A549 (cell line): ENCODE data around the gene MSI2. TPM values are rescaled to one million over a fixed set of nuclear protein-coding genes. Genes with fewer than 3 reads are reported as not detected.

ENCODE experiments used
- ATAC-seq, 2 experiments: fragments of 200-7000 bp in 1 of 2; fragments of >200 bp in 1 of 2; cut with Nextera tagmentation in 1 of 2; cut with Tn5 transposase in 1 of 2; 3 replicates each; pipeline versions ENCODE4 v1.8.0 to v1.9.1; 2018 to 2020; ENCODE audit warnings: mild to moderate bottlenecking in 1 of 2, moderate library complexity in 1 of 2
- CTCF ChIA-PET: fragments of 300-600 bp; sonication (Branson Sonifier 250); formaldehyde crosslinking; extraction: SDS; loops from one replicate; lab custom pipeline; 2021; ENCODE audit warnings: antibody characterized with exemption, inconsistent platforms; lab: Yijun Ruan, JAX
- POLR2A ChIA-PET: fragments of 350-600 bp; formaldehyde crosslinking; extraction: SDS; loops from one replicate; lab custom pipeline; 2021; ENCODE audit warnings: antibody characterized with exemption, inconsistent platforms; lab: Yijun Ruan, JAX
- DNase-seq, 2 experiments: peaks; one replicate each; pipeline versions ENCODE4 v3.0.0 to v3.0.0-alpha.2; 2011 to 2016; ENCODE audit warnings: low read depth in 1 of 2, low spot score in 1 of 2
- FAIRE-seq: peaks from 2 replicates; lab custom pipeline; 2011; peaks lifted over from hg19 to GRCh38; lab: Jason Lieb, UNC
- H3K27ac ChIP-seq, 2 experiments: fragments of >200 bp; sonication (Bioruptor Twin); formaldehyde crosslinking; 3 replicates each; pipeline ENCODE4 v1.5.1; 2016 to 2017
- H3K4me1 ChIP-seq: fragments of >200 bp; sonication (Bioruptor Twin); formaldehyde crosslinking; 3 replicates; pipeline ENCODE4 v1.6.1; 2016
- H3K4me2 ChIP-seq: fragments of >200 bp; sonication (Bioruptor Twin); formaldehyde crosslinking; 3 replicates; pipeline ENCODE4 v1.6.1; 2016
- H3K4me3 ChIP-seq: fragments of >200 bp; sonication (Bioruptor Twin); formaldehyde crosslinking; 3 replicates; pipeline ENCODE4 v1.5.1; 2016
- H3K9me3 ChIP-seq: fragments of >200 bp; sonication (Bioruptor Twin); formaldehyde crosslinking; 3 replicates; pipeline ENCODE4 v1.6.1; 2016
- BCL3 ChIP-seq: fragments of >200 bp; sonication (Bioruptor Twin); formaldehyde crosslinking; IDR thresholded peaks from 3 replicates; pipeline ENCODE4 v1.6.1; 2016
- BHLHE40 ChIP-seq: IDR thresholded peaks from 2 replicates; pipeline ENCODE4 v1.6.1; 2012; ENCODE audit warnings: low read depth, low read length, inconsistent platforms
- CBX2 ChIP-seq: fragments of 200-600 bp; sonication (generic); IDR thresholded peaks from 2 replicates; pipeline ENCODE4 v1.6.1; 2016; ENCODE audit warnings: low read depth, mild to moderate bottlenecking, borderline replicate concordance
- FOSB ChIP-seq: fragments of 250-450 bp; sonication (Bioruptor Pico); IDR thresholded peaks from 2 replicates; pipeline ENCODE4 v1.5.0; 2020; ENCODE audit warnings: mild to moderate bottlenecking, moderate library complexity
- GATA3 ChIP-seq: IDR thresholded peaks from 2 replicates; pipeline ENCODE4 v1.6.1; 2012; ENCODE audit warnings: borderline replicate concordance
- HEYL ChIP-seq: fragments of 250-450 bp; sonication (Bioruptor Pico); IDR thresholded peaks from 2 replicates; pipeline ENCODE4 v1.8.0; 2021; ENCODE audit warnings: mild to moderate bottlenecking, moderate library complexity
- HOXA7 ChIP-seq: fragments of 250-450 bp; sonication (Bioruptor Pico); IDR thresholded peaks from 2 replicates; pipeline ENCODE4 v1.5.0; 2020; ENCODE audit warnings: mild to moderate bottlenecking, moderate library complexity
- HOXB5 ChIP-seq: fragments of 250-450 bp; sonication (Bioruptor Pico); IDR thresholded peaks from 2 replicates; pipeline ENCODE4 v1.5.0; 2020; ENCODE audit warnings: mild to moderate bottlenecking, moderate library complexity
- JUN ChIP-seq, 2 experiments: fragments of >200 bp; sonication (Bioruptor Twin); formaldehyde crosslinking; IDR thresholded peaks; 2 replicates in 1 of 2; 3 replicates in 1 of 2; pipeline ENCODE4 v1.6.1; 2016 to 2017
- KDM1A ChIP-seq: fragments of 200-600 bp; sonication (generic); IDR thresholded peaks from 2 replicates; pipeline ENCODE4 v1.6.1; 2016; ENCODE audit warnings: low read depth, mild to moderate bottlenecking
- MAZ ChIP-seq: fragments of 150-350 bp; IDR thresholded peaks from 2 replicates; pipeline ENCODE4 v1.6.1; 2014; ENCODE audit warnings: antibody characterized with exemption, low read depth, low read length, borderline replicate concordance
- NPAS2 ChIP-seq: fragments of 250-450 bp; sonication (Bioruptor Pico); IDR thresholded peaks from 2 replicates; pipeline ENCODE4 v1.8.0; 2022; ENCODE audit warnings: mild to moderate bottlenecking, moderate library complexity, borderline replicate concordance
- POLR2AphosphoS2 ChIP-seq: conservative IDR thresholded peaks from 2 replicates; pipeline ENCODE4 v1.6.1; 2012; ENCODE audit warnings: low read length, improper control_type of control experiment, inconsistent platforms
- RAD21 ChIP-seq, 2 experiments: fragments of >200 bp in 1 of 2; sonication (Bioruptor Twin) in 1 of 2; formaldehyde crosslinking in 1 of 2; IDR thresholded peaks in 1 of 2; conservative IDR thresholded peaks in 1 of 2; 2 replicates in 1 of 2; 3 replicates in 1 of 2; pipeline ENCODE4 v1.6.1; 2012 to 2018; ENCODE audit warnings: inconsistent platforms in 1 of 2
- RCOR1 ChIP-seq: fragments of 150-350 bp; IDR thresholded peaks from 2 replicates; pipeline ENCODE4 v1.6.1; 2014; ENCODE audit warnings: antibody characterized with exemption, low read length, low read depth
- REST ChIP-seq: fragments of 200-600 bp; sonication (generic); IDR thresholded peaks from 2 replicates; pipeline ENCODE4 v1.6.1; 2016; ENCODE audit warnings: antibody characterized with exemption, mild to moderate bottlenecking, moderate library complexity
- RNF2 ChIP-seq: fragments of 200-600 bp; sonication (generic); IDR thresholded peaks from 2 replicates; pipeline ENCODE4 v1.6.1; 2016; ENCODE audit warnings: low read depth, mild to moderate bottlenecking, antibody characterized with exemption, moderate library complexity, borderline replicate concordance
- TP53 ChIP-seq: fragments of 250-450 bp; sonication (Bioruptor Pico); IDR thresholded peaks from 2 replicates; pipeline ENCODE4 v1.5.0; 2021; ENCODE audit warnings: mild to moderate bottlenecking, moderate library complexity
- USF2 ChIP-seq: fragments of 450-650 bp; IDR thresholded peaks from 2 replicates; pipeline ENCODE4 v1.6.1; 2014; ENCODE audit warnings: antibody characterized with exemption
- ZC3H11A ChIP-seq: fragments of 450-650 bp; IDR thresholded peaks from 2 replicates; pipeline ENCODE4 v1.6.1; 2014; ENCODE audit warnings: antibody characterized with exemption, mild to moderate bottlenecking
- WGBS: methylation state at CpG from one replicate; pipeline ENCODE4 v1.1.6; 2017; ENCODE audit errors: missing lambda C conversion rate; 5-methylcytosine and 5-hydroxymethylcytosine counted together
- polyA plus RNA-seq, 4 experiments: library from polyadenylated mRNA; depleted of rRNA in 3 of 4; stranded (reverse); fragments of >200 nt; fragmentation: RNase III in 1 of 4; extraction: RNeasy Plus Mini Kit Qiagen cat#74134 plus additional on column Dnase treatment in 1 of 4; gene quantifications; 2 replicates in 3 of 4; 3 replicates in 1 of 4; pipeline ENCODE4 v1.2.3, GENCODE V29; 2011 to 2017
- TF ChIP-seq, protein P1 (sequence below): IDR thresholded peaks from 2 replicates; pipeline ENCODE4 v1.6.1; 2012
- TF ChIP-seq, protein P2 (sequence below): fragments of >200 bp; sonication (Bioruptor Twin); formaldehyde crosslinking; IDR thresholded peaks from 2 replicates; pipeline ENCODE4 v1.6.1; 2016
- TF ChIP-seq, protein P3 (sequence below): fragments of 250-450 bp; sonication (Bioruptor Pico); IDR thresholded peaks from 2 replicates; pipeline ENCODE4 v1.5.0; 2020; ENCODE audit warnings: low read depth, mild to moderate bottlenecking, moderate library complexity

The MSI2 gene
- polyA plus RNA-seq, 2 of the 4 experiments (the other 2 are of a cell fraction), result 43.6 to 44.4 TPM

DNA sequence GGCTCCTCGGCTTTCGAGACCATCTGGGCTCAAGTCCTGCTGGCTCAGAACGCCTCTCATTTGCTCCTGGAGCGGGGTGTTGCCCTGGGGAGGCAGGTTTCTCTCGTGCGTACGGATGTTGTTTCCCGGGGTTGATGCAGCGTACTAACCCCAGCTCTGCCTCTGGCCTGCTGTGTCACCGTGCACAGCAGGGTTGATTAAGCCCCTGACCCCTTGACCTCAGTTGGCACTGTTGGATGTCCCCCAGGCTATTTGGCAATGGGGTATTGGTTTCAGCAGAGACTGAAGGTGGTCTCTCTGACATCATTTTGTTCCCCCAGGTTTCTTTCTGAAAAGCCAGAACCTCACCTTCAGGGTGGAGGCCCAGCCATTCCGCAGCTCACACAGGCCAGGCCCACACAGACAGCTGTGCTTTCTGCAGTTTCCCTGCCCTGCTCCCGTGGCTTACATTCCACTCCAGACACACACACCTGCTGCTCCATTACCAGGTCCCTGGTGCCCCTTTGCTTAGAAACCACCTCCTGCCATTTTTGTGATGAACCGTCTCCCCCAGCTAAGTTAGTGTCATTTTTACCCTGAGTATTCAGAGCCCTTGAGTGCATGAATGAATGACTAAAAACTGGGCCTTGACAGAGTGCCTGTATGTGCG lies 255.3 kb downstream of the MSI2 start (continued):
- TF ChIP-seq RAD21 (conservative IDR thresholded peaks at IDR 0.05 in 1 of 2, IDR thresholded peaks at IDR 0.05 in 1 of 2) (no peak), RNF2 (no peak), ZC3H11A (no peak), JUN (IDR thresholded peaks at IDR 0.05) (no peak)

DNA sequence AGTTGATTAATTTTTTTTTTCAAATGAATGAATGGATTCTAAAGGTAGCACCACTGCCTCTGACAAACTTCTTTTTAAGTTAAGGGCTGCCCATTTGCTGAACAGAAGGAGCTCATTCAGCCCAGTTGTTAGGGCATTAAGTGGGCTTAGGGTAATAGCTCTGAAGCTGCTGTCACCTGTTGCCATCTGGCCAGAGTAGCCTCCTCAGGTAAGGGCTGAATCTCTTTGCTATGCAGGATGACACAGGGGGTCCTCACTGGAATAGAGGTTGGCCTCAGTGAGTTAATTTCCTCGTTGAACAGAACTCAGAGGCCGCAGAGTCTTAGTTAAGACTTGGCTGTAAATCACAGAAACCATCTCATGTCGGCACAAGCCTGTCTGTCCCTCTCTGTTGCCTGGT lies 255.9 kb downstream of the MSI2 start:
- 80% methylated on average over 3 of the region's 3 CpGs for WGBS
- DNase-seq (no peak), ATAC-seq (no peak)
- CTCF ChIA-PET, result interaction anchor here (0.6 to 2.1 kb wide), 5 partner anchors 7 to 278 kb away, joined by 3 to 12 read pairs (median 3); no protein-coding TSS in a partner anchor
- H3K4me2 ChIP-seq, result no peak overlapping the region
- TF ChIP-seq CBX2 (no peak), NPAS2 (CRISPR knock-in tag) (no peak), POLR2AphosphoS2 (no peak), BCL3 (no peak), RCOR1 (no peak)
- TF ChIP-seq, all 56 proteins: peak for 0
- Histone ChIP-seq H3K4me3 (no peak overlapping the region), H3K4me1 (peaks cover 42% of the 10 kb centered on the region), H3K27ac (no peak overlapping the region), H3K9me3 (no peaks in the 10 kb centered on the region; the same call in 2 of the 3 replicates)
- FAIRE-seq, result no peak
- POLR2A ChIA-PET, result no interaction called here

GRCh38 chr17:57512691-57513090 lies 256.4 kb downstream of the MSI2 start:
- CTCF ChIA-PET, result interaction anchor here (0.6 to 1.8 kb wide), 4 partner anchors 9 to 278 kb away, joined by 3 to 7 read pairs (median 3); no protein-coding TSS in a partner anchor
- WGBS, result 95% methylated on average over 3 of the region's 3 CpGs
- TF ChIP-seq GATA3, result no peak
- no peak for TF ChIP-seq REST
- TF ChIP-seq HEYL (CRISPR knock-in tag), result no peak
- TF ChIP-seq HOXA7, result no peak
- TF ChIP-seq USF2, result no peak
- no peak for TF ChIP-seq HOXB5
- TF ChIP-seq BHLHE40, result no peak
- TF ChIP-seq, protein P1, sequence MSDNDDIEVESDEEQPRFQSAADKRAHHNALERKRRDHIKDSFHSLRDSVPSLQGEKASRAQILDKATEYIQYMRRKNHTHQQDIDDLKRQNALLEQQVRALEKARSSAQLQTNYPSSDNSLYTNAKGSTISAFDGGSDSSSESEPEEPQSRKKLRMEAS, result no peak
- no peak for TF ChIP-seq TP53 (CRISPR knock-in tag)
- TF ChIP-seq KDM1A, result no peak
- TF ChIP-seq RAD21 (conservative IDR thresholded peaks at IDR 0.05 in 1 of 2, IDR thresholded peaks at IDR 0.05 in 1 of 2), result no peak
- TF ChIP-seq, protein P2, sequence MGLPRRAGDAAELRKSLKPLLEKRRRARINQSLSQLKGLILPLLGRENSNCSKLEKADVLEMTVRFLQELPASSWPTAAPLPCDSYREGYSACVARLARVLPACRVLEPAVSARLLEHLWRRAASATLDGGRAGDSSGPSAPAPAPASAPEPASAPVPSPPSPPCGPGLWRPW, result no peak
- no peak for TF ChIP-seq NPAS2 (CRISPR knock-in tag)
- no peak for TF ChIP-seq FOSB (CRISPR knock-in tag)
- no peak for TF ChIP-seq MAZ
- TF ChIP-seq, protein P3, sequence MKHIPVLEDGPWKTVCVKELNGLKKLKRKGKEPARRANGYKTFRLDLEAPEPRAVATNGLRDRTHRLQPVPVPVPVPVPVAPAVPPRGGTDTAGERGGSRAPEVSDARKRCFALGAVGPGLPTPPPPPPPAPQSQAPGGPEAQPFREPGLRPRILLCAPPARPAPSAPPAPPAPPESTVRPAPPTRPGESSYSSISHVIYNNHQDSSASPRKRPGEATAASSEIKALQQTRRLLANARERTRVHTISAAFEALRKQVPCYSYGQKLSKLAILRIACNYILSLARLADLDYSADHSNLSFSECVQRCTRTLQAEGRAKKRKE (CRISPR knock-in tag), result no peak
- TF ChIP-seq, all 56 proteins: peak for 0
- Histone ChIP-seq H3K4me2 (no peak overlapping the region), H3K9me3 (no peaks in the 10 kb centered on the region; the same call in 2 of the 3 replicates), H3K4me1 (peaks cover 42% of the 10 kb centered on the region), H3K27ac (no peak overlapping the region), H3K4me3 (no peak overlapping the region)
- ATAC-seq (no peak; a peak in 1 of 6 replicates), DNase-seq (no peak), FAIRE-seq (no peak)
- POLR2A ChIA-PET, result no interaction called here
